Hepatocyte (in vitro differentiated cells): Measurements from ENCODE around the gene CEBPZ. TPM values are rescaled to one million over a fixed set of nuclear protein-coding genes. Genes with fewer than 3 reads are reported as not detected.

ENCODE experiments used
- DNase-seq: peaks from one replicate; pipeline ENCODE4 v3.0.0-alpha.2; 2016; ENCODE audit warnings: low spot score
- H2AFZ ChIP-seq: fragments of 200-600 bp; sonication (generic); 2 replicates; pipeline ENCODE4 v1.6.0; 2016; ENCODE audit warnings: antibody characterized with exemption, mild to moderate bottlenecking
- H3K27ac ChIP-seq: fragments of 200-600 bp; sonication (generic); 2 replicates; pipeline ENCODE4 v1.5.1; 2016; ENCODE audit warnings: mild to moderate bottlenecking
- H3K27me3 ChIP-seq: fragments of 200-600 bp; sonication (generic); 2 replicates; pipeline ENCODE4 v1.6.1; 2016
- H3K36me3 ChIP-seq: fragments of 200-600 bp; sonication (generic); replicated peaks from 2 replicates; pipeline ENCODE4 v1.5.1; 2016; ENCODE audit warnings: low read depth; ENCODE audit not compliant: insufficient read depth
- H3K4me1 ChIP-seq: fragments of 200-600 bp; sonication (generic); 2 replicates; pipeline ENCODE4 v1.5.1; 2016; ENCODE audit warnings: mild to moderate bottlenecking, moderate library complexity; ENCODE audit not compliant: insufficient read depth
- H3K4me2 ChIP-seq: fragments of 200-600 bp; sonication (generic); 2 replicates; pipeline ENCODE4 v1.6.0; 2016
- H3K4me3 ChIP-seq: fragments of 200-600 bp; sonication (generic); 2 replicates; pipeline ENCODE4 v1.5.1; 2016; ENCODE audit warnings: mild to moderate bottlenecking
- H3K79me2 ChIP-seq: fragments of 200-600 bp; sonication (generic); 2 replicates; pipeline ENCODE4 v1.6.0; 2017; ENCODE audit warnings: mild to moderate bottlenecking
- H3K9me2 ChIP-seq: fragments of 200-600 bp; sonication (generic); replicated peaks from 2 replicates; pipeline ENCODE4 v1.6.0; 2017; ENCODE audit warnings: mild to moderate bottlenecking; ENCODE audit not compliant: insufficient read depth
- H3K9me3 ChIP-seq: fragments of 200-600 bp; sonication (generic); 2 replicates; pipeline ENCODE4 v1.5.1; 2016; ENCODE audit warnings: low read depth, mild to moderate bottlenecking
- H4K20me1 ChIP-seq: fragments of 200-600 bp; sonication (generic); 2 replicates; pipeline ENCODE4 v1.6.0; 2016; ENCODE audit warnings: mild to moderate bottlenecking; ENCODE audit not compliant: insufficient read depth, poor library complexity, severe bottlenecking
- CTCF ChIP-seq: fragments of 200-600 bp; sonication (generic); IDR thresholded peaks from 2 replicates; pipeline ENCODE4 v1.5.1; 2016; ENCODE audit warnings: antibody characterized with exemption, mild to moderate bottlenecking; ENCODE audit not compliant: poor library complexity
- EZH2 ChIP-seq: fragments of 200-600 bp; sonication (generic); IDR thresholded peaks from 2 replicates; pipeline ENCODE4 v1.6.1; 2016; ENCODE audit warnings: antibody characterized with exemption, mild to moderate bottlenecking, borderline replicate concordance
- EZH2phosphoT487 ChIP-seq: fragments of 200-600 bp; sonication (generic); IDR thresholded peaks from one replicate; pipeline ENCODE4 v1.6.1; 2018; ENCODE audit warnings: antibody characterized with exemption, mild to moderate bottlenecking, low read depth, moderate library complexity; ENCODE audit not compliant: unreplicated experiment, severe bottlenecking
- WGBS: methylation state at CpG from one replicate; pipeline ENCODE4 v1.1.6; 2016; ENCODE audit warnings: low lambda C conversion rate; ENCODE audit errors: missing lambda C conversion rate; 5-methylcytosine and 5-hydroxymethylcytosine counted together
- polyA plus RNA-seq: library from polyadenylated mRNA; unstranded; fragments of >200 nt; fragmentation: Nextera tagmentation; extraction: Ambion mirVana; gene quantifications from 2 replicates; pipeline ENCODE4 v1.2.1, GENCODE V29; 2016
- total RNA-seq: library from RNA; depleted of rRNA; stranded (reverse); fragments of >200 nt; gene quantifications from 2 replicates; pipeline ENCODE4 v1.2.3, GENCODE V29; 2014

CEBPZ gene
- total and polyA plus RNA-seq, 2 experiments from 2014 or later: 21.5 to 40.3 TPM

- Histone ChIP-seq H3K36me3 (no peaks in the 10 kb centered on the region), H3K27ac (no peak overlapping the region), H3K4me3 (no peak overlapping the region), H2AFZ (no peak overlapping the region), H3K4me2 (no peak overlapping the region), H3K79me2 (no peaks in the 10 kb centered on the region), H3K9me2 (no peaks in the 10 kb centered on the region), H3K4me1 (no peaks in the 10 kb centered on the region), H3K9me3 (no peaks in the 10 kb centered on the region), H3K27me3 (no peaks in the 10 kb centered on the region), H4K20me1 (no peaks in the 10 kb centered on the region)
- TF ChIP-seq EZH2 (no peak), EZH2phosphoT487 (no peak), CTCF (no peak)
- DNase-seq: no peak
- WGBS: 92% methylated on average over 7 of the region's 7 CpGs
These were observed 40.1 kb upstream of the CEBPZ start for GRCh38 chr2:37271376-37272067.

DNA sequence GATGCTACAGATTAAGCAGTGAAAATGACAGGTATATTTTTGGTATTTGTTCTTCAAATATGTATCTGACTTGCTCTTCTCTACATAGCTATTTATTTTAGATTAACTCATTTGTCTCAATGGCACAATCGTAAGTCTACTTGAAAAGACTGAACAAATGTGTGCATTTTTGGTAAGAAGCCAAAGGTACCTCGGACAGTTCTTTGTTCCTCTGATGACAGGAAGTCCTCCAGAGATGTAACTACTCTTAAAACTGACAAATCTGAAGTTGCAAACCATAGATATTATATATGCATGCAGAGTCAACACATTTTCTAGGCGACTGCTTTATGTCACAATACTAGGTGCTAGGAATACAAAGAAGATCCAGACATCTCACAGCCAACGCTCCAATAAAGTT, 36.7 kb upstream of the CEBPZ start:
- no peaks in the 10 kb centered on the region for H3K9me2 ChIP-seq

GRCh38 chr2:37267685-37268084, 36.3 kb upstream of the CEBPZ start:
- Histone ChIP-seq H3K4me2 (no peak overlapping the region), H3K36me3 (no peaks in the 10 kb centered on the region), H3K4me3 (no peak overlapping the region), H3K79me2 (no peaks in the 10 kb centered on the region), H3K4me1 (no peaks in the 10 kb centered on the region), H2AFZ (no peak overlapping the region), H3K9me2 (no peaks in the 10 kb centered on the region), H3K27me3 (no peaks in the 10 kb centered on the region), H4K20me1 (no peaks in the 10 kb centered on the region), H3K27ac (no peak overlapping the region), H3K9me3 (no peaks in the 10 kb centered on the region)
- DNase-seq: no peak
- TF ChIP-seq CTCF: no peak
- TF ChIP-seq EZH2: no peak
- no peak for TF ChIP-seq EZH2phosphoT487

More for the DNA sequence above, 36.7 kb upstream of the CEBPZ start:
- no peak overlapping the region for H3K4me3 ChIP-seq
- H3K9me3 ChIP-seq: no peaks in the 10 kb centered on the region
- H3K27ac ChIP-seq: no peak overlapping the region
- no peaks in the 10 kb centered on the region for H3K27me3 ChIP-seq
- H3K79me2 ChIP-seq: no peaks in the 10 kb centered on the region
- no peaks in the 10 kb centered on the region for H3K36me3 ChIP-seq
- H4K20me1 ChIP-seq: no peaks in the 10 kb centered on the region
- no peaks in the 10 kb centered on the region for H3K4me1 ChIP-seq
- H3K4me2 ChIP-seq: no peak overlapping the region
- DNase-seq: no peak
- WGBS: 93% methylated on average over 4 of the region's 4 CpGs
- no peak overlapping the region for H2AFZ ChIP-seq
- no peak for TF ChIP-seq CTCF
- TF ChIP-seq EZH2phosphoT487: no peak
- no peak for TF ChIP-seq EZH2

DNA sequence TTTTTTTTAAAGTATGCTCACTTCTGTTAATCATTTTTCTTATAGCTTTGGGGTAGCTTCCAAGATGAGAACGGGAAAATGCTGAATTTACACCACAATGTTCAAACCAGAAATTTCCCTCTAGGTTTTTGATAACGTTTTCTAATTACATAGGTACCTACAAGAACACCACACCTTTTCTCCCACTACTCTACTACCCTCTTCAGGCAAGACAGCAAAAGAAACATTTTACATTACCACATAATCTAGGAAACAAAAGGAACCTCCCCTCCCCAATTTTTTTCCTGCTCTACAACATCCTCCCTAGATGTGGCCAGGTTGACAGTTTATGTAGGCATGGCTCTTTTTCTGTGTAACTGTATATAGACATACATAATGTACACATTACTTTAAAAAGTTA, 32.4 kb upstream of the CEBPZ start:
- no peaks in the 10 kb centered on the region for H3K36me3 ChIP-seq
- no peak for TF ChIP-seq EZH2phosphoT487
- TF ChIP-seq EZH2: no peak
- no peak for TF ChIP-seq CTCF
- no peak overlapping the region for H2AFZ ChIP-seq
- no peaks in the 10 kb centered on the region for H3K9me2 ChIP-seq
- DNase-seq: no peak
- H3K27ac ChIP-seq: no peak overlapping the region
- no peak overlapping the region for H3K4me2 ChIP-seq
- H3K4me1 ChIP-seq: no peaks in the 10 kb centered on the region
- H3K79me2 ChIP-seq: no peaks in the 10 kb centered on the region
- no peaks in the 10 kb centered on the region for H3K27me3 ChIP-seq
- 82% methylated on average over 2 of the region's 2 CpGs for WGBS
- H4K20me1 ChIP-seq: no peaks in the 10 kb centered on the region
- H3K4me3 ChIP-seq: no peak overlapping the region
- no peaks in the 10 kb centered on the region for H3K9me3 ChIP-seq
